Activated CD8-positive, alpha-beta T cell treated with anti-CD3 and anti-CD28 coated beads for 36 hours (primary cell): ENCODE data around the gene BRSK1. TPM values are rescaled to one million over a fixed set of nuclear protein-coding genes. Genes with fewer than 3 reads are reported as not detected.
A peak's percentile ranks its signal among the peaks of the same experiment; 100 is the strongest.

ENCODE experiments used
- ATAC-seq: fragments of 200-7000 bp; cut with Tn5 transposase; one replicate; pipeline ENCODE4 v1.10.0; 2021; ENCODE audit warnings: mild to moderate bottlenecking, moderate library complexity
- CTCF ChIA-PET: fragments of 350-600 bp; sonication (Branson Sonifier 250); formaldehyde crosslinking; loops from one replicate; lab custom pipeline; 2021; ENCODE audit warnings: antibody characterized with exemption; lab: Charles Lee
- POLR2A ChIA-PET: fragments of 350-600 bp; sonication (Branson Sonifier 250); formaldehyde crosslinking; loops from one replicate; lab custom pipeline; 2021; ENCODE audit warnings: antibody characterized with exemption; lab: Charles Lee
- DNase-seq: peaks from one replicate; pipeline ENCODE4 v3.0.0-alpha.2; 2020
- H3K27ac Mint-ChIP-seq: one replicate; pipeline ENCODE4 v1.8.0; 2021; ENCODE audit warnings: mild to moderate bottlenecking, mixed read lengths
- H3K27me3 Mint-ChIP-seq: one replicate; pipeline ENCODE4 v1.8.0; 2021; ENCODE audit warnings: mixed read lengths
- H3K36me3 Mint-ChIP-seq: one replicate; pipeline ENCODE4 v1.8.0; 2021; ENCODE audit warnings: low read depth, mixed read lengths
- H3K4me1 Mint-ChIP-seq: one replicate; pipeline ENCODE4 v1.8.0; 2021; ENCODE audit warnings: low read depth, mixed read lengths
- H3K4me3 Mint-ChIP-seq: one replicate; pipeline ENCODE4 v1.8.0; 2021; ENCODE audit warnings: mild to moderate bottlenecking, moderate library complexity, mixed read lengths
- H3K9me3 Mint-ChIP-seq: one replicate; pipeline ENCODE4 v1.8.0; 2021; ENCODE audit warnings: mixed read lengths
- intact Hi-C: fragments of 100-400 bp; cut with micrococcal nuclease; formaldehyde crosslinking; loops from one replicate; pipeline ENCODE4 v1.10.0; 2022
- total RNA-seq, 2 experiments: library from RNA; stranded (reverse); gene quantifications; one replicate each; pipeline ENCODE4 v1.2.3, GENCODE V29; 2021
- TF ChIP-seq, protein P1 (sequence below): fragments of 200-600 bp; IDR thresholded peaks from one replicate; pipeline ENCODE4 v1.8.0; 2022; ENCODE audit warnings: antibody characterized with exemption, mild to moderate bottlenecking

The BRSK1 gene
- total RNA-seq, 2 experiments from 2014 or later, result 5.1 to 5.8 TPM

DNA sequence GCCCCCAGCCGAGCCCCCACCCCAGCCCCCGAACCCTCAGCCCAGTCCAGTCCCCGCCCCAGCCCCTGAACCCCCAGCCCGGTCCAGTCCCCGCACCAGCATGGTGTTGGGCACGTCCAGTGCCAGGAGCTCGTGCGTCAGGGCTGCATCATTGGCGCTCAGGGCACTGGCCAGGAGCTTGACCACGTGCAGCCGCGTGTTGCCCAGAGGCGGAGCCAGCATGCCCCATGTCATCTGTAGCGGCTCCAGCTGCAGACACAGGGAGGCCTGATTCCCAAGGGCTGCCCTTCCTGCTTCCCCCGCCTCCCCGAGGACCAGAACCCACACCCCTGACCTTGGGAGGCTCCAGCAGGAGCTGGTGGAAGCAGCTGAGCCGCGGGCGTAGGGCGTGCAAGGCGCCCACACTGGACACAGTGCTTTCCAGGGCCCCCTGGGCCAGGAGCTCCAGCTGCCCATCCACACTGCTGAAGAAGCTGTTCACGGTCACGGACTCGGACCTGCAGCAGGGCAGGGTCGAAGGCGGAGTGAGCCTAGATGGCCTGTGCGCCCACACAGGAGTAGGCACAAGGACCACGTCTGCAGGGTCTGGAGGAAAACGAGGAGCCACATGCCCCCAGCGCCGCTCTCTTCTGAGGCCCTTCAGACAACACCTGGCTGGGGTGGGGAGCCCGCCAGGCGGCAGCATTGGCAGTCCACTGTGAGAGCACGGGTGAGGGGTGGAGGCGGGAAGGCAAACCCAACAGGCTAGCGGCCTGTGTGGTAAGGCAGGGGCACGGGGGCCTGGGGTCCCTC lies 42.5 kb upstream of the BRSK1 start:
- POLR2A ChIA-PET, result interaction anchor here (1.0 to 1.5 kb wide), 3 partner anchors 10 to 28 kb away, joined by 3 to 6 read pairs (median 5); no protein-coding TSS in a partner anchor
- CTCF ChIA-PET, result no interaction called here
- intact Hi-C loops, result no loop called here
- ATAC-seq (no peak), DNase-seq (no peak)
- Mint-ChIP-seq H3K27me3 (no peaks in the 10 kb centered on the region), H3K9me3 (no peaks in the 10 kb centered on the region), H3K27ac (no peak overlapping the region), H3K4me3 (no peak overlapping the region), H3K36me3 (peaks cover 48% of the 10 kb centered on the region), H3K4me1 (no peaks in the 10 kb centered on the region)
- TF ChIP-seq, protein P1, sequence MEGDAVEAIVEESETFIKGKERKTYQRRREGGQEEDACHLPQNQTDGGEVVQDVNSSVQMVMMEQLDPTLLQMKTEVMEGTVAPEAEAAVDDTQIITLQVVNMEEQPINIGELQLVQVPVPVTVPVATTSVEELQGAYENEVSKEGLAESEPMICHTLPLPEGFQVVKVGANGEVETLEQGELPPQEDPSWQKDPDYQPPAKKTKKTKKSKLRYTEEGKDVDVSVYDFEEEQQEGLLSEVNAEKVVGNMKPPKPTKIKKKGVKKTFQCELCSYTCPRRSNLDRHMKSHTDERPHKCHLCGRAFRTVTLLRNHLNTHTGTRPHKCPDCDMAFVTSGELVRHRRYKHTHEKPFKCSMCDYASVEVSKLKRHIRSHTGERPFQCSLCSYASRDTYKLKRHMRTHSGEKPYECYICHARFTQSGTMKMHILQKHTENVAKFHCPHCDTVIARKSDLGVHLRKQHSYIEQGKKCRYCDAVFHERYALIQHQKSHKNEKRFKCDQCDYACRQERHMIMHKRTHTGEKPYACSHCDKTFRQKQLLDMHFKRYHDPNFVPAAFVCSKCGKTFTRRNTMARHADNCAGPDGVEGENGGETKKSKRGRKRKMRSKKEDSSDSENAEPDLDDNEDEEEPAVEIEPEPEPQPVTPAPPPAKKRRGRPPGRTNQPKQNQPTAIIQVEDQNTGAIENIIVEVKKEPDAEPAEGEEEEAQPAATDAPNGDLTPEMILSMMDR, result no peak

DNA sequence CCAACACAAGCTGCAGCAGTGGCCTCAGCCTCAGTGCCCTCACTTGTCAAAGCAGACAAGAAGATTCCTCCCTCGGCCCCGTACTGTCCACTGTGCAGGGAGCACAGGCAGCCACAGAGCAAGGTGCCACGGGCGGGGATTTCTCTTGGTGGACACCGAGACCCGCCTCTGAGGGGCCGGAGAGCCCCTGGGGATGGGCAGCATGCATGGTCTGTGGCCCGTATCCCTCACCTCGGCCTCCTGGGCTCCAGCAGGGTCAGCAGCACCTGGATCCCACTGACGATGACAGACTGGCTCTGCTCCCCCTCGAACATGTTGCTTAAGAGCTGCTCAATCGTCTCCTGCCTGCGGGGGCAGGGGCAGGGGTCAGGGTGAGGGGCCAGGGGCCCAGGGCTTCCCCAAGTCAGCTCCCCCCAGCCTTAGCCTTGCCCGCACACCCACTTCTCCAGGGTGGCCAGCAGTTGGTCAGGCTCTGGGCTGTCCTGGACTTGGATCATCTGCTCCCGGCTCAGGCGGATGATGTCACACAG lies 41.8 kb upstream of the BRSK1 start:
- CTCF ChIA-PET, result no interaction called here
- no peak overlapping the region for H3K27ac Mint-ChIP-seq
- no peak for ATAC-seq

DNA sequence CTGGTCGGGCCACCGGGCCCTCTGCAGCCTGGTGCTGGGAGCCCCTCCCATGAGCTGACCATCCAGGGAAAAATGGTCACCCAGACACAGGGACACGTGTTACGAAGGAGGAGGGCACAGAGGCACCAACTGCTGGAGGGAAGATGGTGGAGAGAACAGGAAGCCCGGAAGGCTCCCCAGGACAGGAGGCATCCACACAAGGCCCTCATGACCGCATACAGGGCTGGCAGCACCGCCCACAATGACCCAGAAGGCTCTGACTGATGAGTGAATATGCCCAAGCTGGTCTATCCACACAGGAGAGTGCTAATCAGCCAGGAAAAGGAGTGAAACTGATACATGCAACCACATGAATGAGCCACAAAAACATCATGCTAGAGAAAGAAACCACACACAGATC lies 41.3 kb upstream of the BRSK1 start:
- ATAC-seq (no peak), DNase-seq (no peak)
- no peaks in the 10 kb centered on the region for H3K9me3 Mint-ChIP-seq
- no peaks in the 10 kb centered on the region for H3K27me3 Mint-ChIP-seq
- no peak overlapping the region for H3K4me3 Mint-ChIP-seq
- CTCF ChIA-PET, result interaction anchor here (0.7 kb wide), 1 partner anchor 8 kb away, joined by 3 read pairs; no protein-coding TSS in a partner anchor
- POLR2A ChIA-PET, result interaction anchor here (1.3 to 1.5 kb wide), 2 partner anchors 9 to 11 kb away, joined by 5 to 6 read pairs; no protein-coding TSS in a partner anchor
- H3K4me1 Mint-ChIP-seq, result no peaks in the 10 kb centered on the region
- H3K27ac Mint-ChIP-seq, result peak overlapping the region; percentile 14
- peaks cover 37% of the 10 kb centered on the region for H3K36me3 Mint-ChIP-seq
- TF ChIP-seq, protein P1, result no peak
- intact Hi-C loops, result no loop called here

More for the DNA sequence above, 41.8 kb upstream of the BRSK1 start:
- Mint-ChIP-seq H3K4me1 (no peaks in the 10 kb centered on the region), H3K36me3 (peaks cover 42% of the 10 kb centered on the region), H3K9me3 (no peaks in the 10 kb centered on the region), H3K4me3 (no peak overlapping the region), H3K27me3 (no peaks in the 10 kb centered on the region)
- no peak for DNase-seq
- POLR2A ChIA-PET, result interaction anchor here (1.3 to 1.5 kb wide), 2 partner anchors 9 to 12 kb away, joined by 5 to 6 read pairs; no protein-coding TSS in a partner anchor
- TF ChIP-seq, protein P1, result no peak
- intact Hi-C loops, result no loop called here

DNA sequence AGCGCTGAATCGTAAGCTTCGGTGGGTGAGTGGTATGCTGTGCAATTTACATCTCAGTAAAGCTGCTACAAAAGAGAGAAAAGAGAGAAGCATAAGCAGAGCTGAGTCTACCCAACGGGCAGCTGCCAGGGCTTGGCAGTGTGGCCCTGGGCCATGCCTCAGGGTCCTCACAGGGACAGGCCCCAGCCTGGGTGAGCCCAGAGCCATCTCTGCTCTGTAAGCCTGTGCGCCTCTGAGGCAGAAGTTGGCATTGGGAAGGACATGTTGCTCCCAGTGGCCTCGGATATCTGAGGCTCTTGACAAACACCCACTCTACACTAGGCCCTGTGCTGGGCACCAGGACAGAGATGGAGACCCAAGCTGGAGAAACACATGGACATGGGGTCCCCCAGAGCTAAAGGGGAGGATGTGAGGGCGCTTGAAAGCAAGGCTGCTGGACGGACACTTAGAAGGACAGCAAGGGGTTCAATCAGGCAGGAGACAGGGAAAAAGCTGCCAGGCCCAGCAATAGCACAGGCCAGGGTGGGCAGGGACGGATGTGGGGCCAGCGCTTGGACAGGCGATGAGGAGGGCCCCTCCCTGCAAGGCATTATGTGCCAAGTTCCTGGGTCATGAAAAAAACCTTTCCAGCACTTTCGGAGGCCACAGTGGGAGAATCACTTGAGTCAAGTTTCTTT lies 39.7 kb upstream of the BRSK1 start:
- Mint-ChIP-seq H3K27me3 (no peaks in the 10 kb centered on the region), H3K27ac (no peak overlapping the region), H3K36me3 (peaks cover 34% of the 10 kb centered on the region), H3K4me1 (peaks cover 13% of the 10 kb centered on the region), H3K9me3 (no peaks in the 10 kb centered on the region), H3K4me3 (no peak overlapping the region)
- ATAC-seq (no peak), DNase-seq (no peak)
- intact Hi-C loops, result no loop called here
- CTCF ChIA-PET, result interaction anchor here (0.7 to 1.2 kb wide), 2 partner anchors 84 to 260 kb away, joined by 3 read pairs; no protein-coding TSS in a partner anchor
- POLR2A ChIA-PET, result interaction anchor here (1.0 to 1.2 kb wide), 2 partner anchors 10 to 164 kb away, joined by 3 read pairs; partner anchors contain the start of gene UBE2S
- TF ChIP-seq, protein P1, result no peak
